Measurements from ENCODE around the gene NOP56.
A peak's percentile ranks its signal among the peaks of the same experiment; 100 is the strongest.

DNA sequence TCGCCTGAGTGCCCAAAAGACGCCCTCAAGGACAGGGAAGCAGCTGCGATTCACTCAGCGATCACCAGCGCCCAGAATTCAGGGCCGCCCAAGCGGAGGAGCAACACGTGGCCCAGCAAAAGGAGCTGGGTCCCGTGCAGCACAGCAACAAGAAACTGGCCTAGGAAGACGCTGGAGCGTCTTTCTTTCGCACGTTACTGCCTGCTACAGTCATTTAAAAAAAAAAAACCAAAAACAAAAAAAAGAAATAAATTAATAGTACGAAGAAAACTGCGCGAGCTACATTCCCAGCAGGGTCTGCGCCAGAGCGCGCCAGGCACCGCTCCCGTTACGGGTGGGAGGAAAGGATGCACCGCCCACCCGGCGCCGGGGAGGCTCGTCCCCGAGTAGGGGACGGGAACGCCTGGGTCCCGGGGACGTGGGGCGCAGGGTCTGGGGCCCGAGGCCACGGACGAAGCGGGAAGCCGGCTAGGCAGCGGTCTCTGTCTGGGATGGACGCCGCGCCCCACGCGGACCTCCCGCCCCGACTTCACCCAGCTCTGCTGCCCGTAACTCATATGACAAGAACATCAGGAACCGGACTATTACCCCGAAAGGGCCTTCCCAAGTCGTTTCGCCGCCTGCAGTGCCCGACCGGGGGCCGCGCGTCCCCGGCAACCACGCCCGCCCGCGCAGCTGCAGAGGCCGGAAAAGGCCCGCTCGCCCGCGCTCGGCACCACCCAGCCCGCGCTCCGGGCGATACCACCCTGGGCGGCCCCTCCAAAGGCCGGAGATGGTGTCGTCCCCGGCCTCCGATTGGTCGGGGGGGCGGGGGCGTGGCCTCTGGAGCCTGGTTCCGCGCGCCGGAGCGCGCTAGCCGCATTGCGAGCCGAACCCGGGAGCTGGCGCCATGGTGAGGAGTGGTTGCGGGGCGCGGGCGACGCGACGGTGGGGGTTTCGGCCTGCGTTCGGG lies at the start of gene NOP56:
- TF ChIP-seq CTCF (IDR thresholded peaks at IDR 0.05) (peak in 1 of 3 donors; percentile 17), POLR2A (IDR thresholded peaks at IDR 0.05) (peak; percentile 54)
